GM20000 (cell line): Measurements from ENCODE around the gene CCDC152.
"Not testable (repeated sequence)": the region's sequence is repeated elsewhere in the genome, so short reads cannot be mapped to it uniquely, and the experiment has no call there.

Experiments used
- DNase-seq: peaks from one replicate; pipeline ENCODE4 v3.0.0; 2012; ENCODE audit warnings: low spot score
- TF ChIP-seq, protein P1 (sequence below): IDR thresholded peaks from 2 replicates; pipeline ENCODE4 v1.5.1; 2012; ENCODE audit warnings: mild to moderate bottlenecking, control low read depth; ENCODE audit errors: extremely low read depth, missing control alignments

CCDC152 gene, protein sequence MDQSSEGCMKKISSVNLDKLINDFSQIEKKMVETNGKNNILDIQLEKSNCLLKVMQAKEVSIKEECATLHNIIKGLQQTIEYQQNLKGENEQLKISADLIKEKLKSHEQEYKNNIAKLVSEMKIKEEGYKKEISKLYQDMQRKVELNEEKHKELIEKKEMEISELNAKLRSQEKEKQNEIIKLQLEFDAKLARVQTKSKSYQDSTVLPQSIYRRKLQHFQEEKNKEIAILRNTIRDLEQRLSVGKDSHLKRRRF

GRCh38 chr5:42756606-42757601, at the start of gene CCDC152:
TSS of gene CCDC152 (plus strand) at chr5:42756818. CDS start at chr5:42759122, 2,304 bp downstream.
- TF ChIP-seq, protein P1, sequence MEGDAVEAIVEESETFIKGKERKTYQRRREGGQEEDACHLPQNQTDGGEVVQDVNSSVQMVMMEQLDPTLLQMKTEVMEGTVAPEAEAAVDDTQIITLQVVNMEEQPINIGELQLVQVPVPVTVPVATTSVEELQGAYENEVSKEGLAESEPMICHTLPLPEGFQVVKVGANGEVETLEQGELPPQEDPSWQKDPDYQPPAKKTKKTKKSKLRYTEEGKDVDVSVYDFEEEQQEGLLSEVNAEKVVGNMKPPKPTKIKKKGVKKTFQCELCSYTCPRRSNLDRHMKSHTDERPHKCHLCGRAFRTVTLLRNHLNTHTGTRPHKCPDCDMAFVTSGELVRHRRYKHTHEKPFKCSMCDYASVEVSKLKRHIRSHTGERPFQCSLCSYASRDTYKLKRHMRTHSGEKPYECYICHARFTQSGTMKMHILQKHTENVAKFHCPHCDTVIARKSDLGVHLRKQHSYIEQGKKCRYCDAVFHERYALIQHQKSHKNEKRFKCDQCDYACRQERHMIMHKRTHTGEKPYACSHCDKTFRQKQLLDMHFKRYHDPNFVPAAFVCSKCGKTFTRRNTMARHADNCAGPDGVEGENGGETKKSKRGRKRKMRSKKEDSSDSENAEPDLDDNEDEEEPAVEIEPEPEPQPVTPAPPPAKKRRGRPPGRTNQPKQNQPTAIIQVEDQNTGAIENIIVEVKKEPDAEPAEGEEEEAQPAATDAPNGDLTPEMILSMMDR: no peak
- DNase-seq: peak; percentile 13

GRCh38 chr5:42715785-42716184, 40.8 kb upstream of the CCDC152 start:
- no peak for DNase-seq
- TF ChIP-seq, protein P1: no peak

GRCh38 chr5:42718591-42718990, 38.0 kb upstream of the CCDC152 start:
- DNase-seq: no peak

GRCh38 chr5:42719034-42719433, 37.6 kb upstream of the CCDC152 start:
- TF ChIP-seq, protein P1: no peak
- DNase-seq: no peak

More at GRCh38 chr5:42718591-42718990, 38.0 kb upstream of the CCDC152 start:
- TF ChIP-seq, protein P1: no peak

DNA sequence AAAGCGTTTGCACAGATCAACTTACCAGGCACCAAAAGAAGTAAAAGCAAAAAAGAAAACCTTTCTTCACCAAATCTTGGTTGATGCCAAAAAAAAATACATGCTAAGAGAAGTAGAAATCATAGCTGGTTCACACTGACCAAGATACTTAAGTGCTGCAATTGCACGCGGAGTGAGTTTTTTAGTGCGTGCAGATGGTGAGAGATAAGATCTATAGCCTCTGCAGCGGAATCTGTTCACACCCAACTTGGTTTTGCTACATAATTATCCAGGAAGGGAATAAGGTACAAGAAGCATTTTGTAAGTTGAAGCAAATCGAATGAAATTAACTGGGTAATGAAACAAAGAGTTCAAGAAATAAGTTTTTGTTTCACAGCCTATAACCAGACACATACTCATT, 36.4 kb upstream of the CCDC152 start:
- TF ChIP-seq, protein P1: no peak

DNA sequence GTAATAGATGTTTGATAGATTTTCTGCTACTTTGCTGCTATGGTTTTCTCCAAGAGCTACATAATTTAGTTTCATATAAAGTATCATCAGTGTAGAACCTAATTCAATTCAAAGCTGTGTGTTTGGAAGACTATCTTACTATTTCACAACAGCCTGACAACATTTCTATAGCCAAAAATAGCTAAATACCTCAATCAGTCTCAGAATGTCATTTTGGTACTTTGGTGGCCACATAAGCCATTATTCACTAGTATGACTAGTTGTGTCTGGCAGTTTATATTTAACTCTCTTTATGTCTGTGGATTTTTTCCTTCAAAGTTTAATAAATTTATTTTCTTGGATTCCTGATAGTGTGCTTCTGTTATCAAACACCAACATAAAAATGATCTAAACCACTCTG, 35.1 kb upstream of the CCDC152 start:
- DNase-seq: no peak
- TF ChIP-seq, protein P1: no peak

More for the DNA sequence above, 36.4 kb upstream of the CCDC152 start:
- DNase-seq: no peak

DNA sequence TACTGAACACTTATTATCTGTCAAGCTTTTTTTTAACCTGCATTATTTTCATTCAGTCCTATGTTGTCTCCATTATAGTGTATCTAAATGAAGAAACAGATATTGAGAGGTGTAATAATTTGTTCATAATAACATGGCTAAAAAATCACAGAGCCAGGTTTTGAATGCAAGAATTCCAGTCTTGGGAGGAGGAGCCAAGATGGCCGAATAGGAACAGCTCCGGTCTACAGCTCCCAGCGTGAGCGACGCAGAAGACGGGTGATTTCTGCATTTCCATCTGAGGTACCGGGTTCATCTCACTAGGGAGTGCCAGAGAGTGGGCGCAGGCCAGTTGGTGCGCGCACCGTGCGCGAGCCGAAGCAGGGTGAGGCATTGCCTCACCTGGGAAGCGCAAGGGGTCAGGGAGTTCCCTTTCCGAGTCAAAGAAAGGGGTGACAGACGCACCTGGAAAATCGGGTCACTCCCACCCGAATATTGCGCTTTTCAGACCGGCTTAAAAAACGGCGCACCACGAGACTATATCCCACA, 22.0 kb upstream of the CCDC152 start:
- not testable (repeated sequence) for DNase-seq
